Keratinocyte (primary cell): ENCODE results near the gene SETD2. TPM values are rescaled to one million over a fixed set of nuclear protein-coding genes. Genes with fewer than 3 reads are reported as not detected.

ENCODE experiments used
- DNase-seq: peaks from one replicate; pipeline ENCODE4 v3.0.0-alpha.2; 2011; ENCODE audit warnings: low read depth, missing footprints, low spot score
- FAIRE-seq: peaks from 2 replicates; lab custom pipeline; 2011; peaks lifted over from hg19 to GRCh38; lab: Jason Lieb, UNC
- H2AFZ ChIP-seq: 2 replicates; pipeline ENCODE4 v1.6.0; 2012; ENCODE audit warnings: low read length, control low read depth, inconsistent platforms; ENCODE audit not compliant: control insufficient read depth
- H3K27ac ChIP-seq: 2 replicates; pipeline ENCODE4 v1.5.1; 2011; ENCODE audit warnings: low read length; ENCODE audit not compliant: control insufficient read depth, insufficient read depth
- H3K27me3 ChIP-seq: 3 replicates; pipeline ENCODE4 v1.6.0; 2011; ENCODE audit warnings: low read length; ENCODE audit not compliant: control insufficient read depth, insufficient read depth; ENCODE audit errors: extremely low read depth
- H3K36me3 ChIP-seq, 2 experiments: 2 replicates in 1 of 2; 3 replicates in 1 of 2; pipeline ENCODE4 v1.5.1; 2011; ENCODE audit warnings: low read length in 2 of 2, mild to moderate bottlenecking in 1 of 2; ENCODE audit not compliant: control insufficient read depth in 2 of 2, insufficient read depth in 2 of 2; ENCODE audit errors: extremely low read depth in 1 of 2
- H3K4me1 ChIP-seq: 3 replicates; pipeline ENCODE4 v1.5.1; 2011; ENCODE audit warnings: low read length; ENCODE audit not compliant: control insufficient read depth, insufficient read depth; ENCODE audit errors: extremely low read depth
- H3K4me2 ChIP-seq: 3 replicates; pipeline ENCODE4 v1.6.0; 2011; ENCODE audit warnings: low read depth, low read length; ENCODE audit not compliant: control insufficient read depth, insufficient read depth; ENCODE audit errors: extremely low read depth
- H3K4me3 ChIP-seq, 3 experiments: fragments of 200-600 bp in 1 of 3; sonication (generic) in 1 of 3; 2 replicates in 2 of 3; 3 replicates in 1 of 3; pipeline ENCODE4 v1.5.1; 2011 to 2016; ENCODE audit warnings: low read length in 3 of 3, mild to moderate bottlenecking in 3 of 3, control low read depth in 2 of 3, inconsistent platforms in 1 of 3, low read depth in 1 of 3, mixed read lengths in 1 of 3, mixed run types in 1 of 3, moderate library complexity in 1 of 3; ENCODE audit not compliant: control insufficient read depth in 2 of 3, insufficient read depth in 2 of 3; ENCODE audit errors: extremely low read depth in 1 of 3
- H3K79me2 ChIP-seq: 2 replicates; pipeline ENCODE4 v1.6.0; 2012; ENCODE audit warnings: low read length; ENCODE audit not compliant: control insufficient read depth, insufficient read depth
- H3K9ac ChIP-seq: 3 replicates; pipeline ENCODE4 v1.6.0; 2011; ENCODE audit warnings: low read length; ENCODE audit not compliant: control insufficient read depth, insufficient read depth; ENCODE audit errors: extremely low read depth
- H3K9me1 ChIP-seq: 3 replicates; pipeline ENCODE4 v1.6.0; 2011; ENCODE audit warnings: low read length; ENCODE audit not compliant: control insufficient read depth, insufficient read depth; ENCODE audit errors: extremely low read depth
- H3K9me3 ChIP-seq: 2 replicates; pipeline ENCODE4 v1.5.1; 2012; ENCODE audit warnings: low read depth, low read length; ENCODE audit not compliant: control insufficient read depth
- H4K20me1 ChIP-seq: 3 replicates; pipeline ENCODE4 v1.6.0; 2011; ENCODE audit warnings: low read length; ENCODE audit not compliant: control insufficient read depth, insufficient read depth; ENCODE audit errors: extremely low read depth
- EZH2 ChIP-seq: IDR thresholded peaks from one replicate; pipeline ENCODE4 v1.6.1; 2012; ENCODE audit warnings: inconsistent platforms, mild to moderate bottlenecking, low read length, moderate library complexity
- dilution Hi-C: fragments of 300-500 bp; cut with MboI; formaldehyde crosslinking; loops from one replicate; pipeline ENCODE4 v1.7.0; 2020; ENCODE audit warnings: low sequenced_read_pairs; ENCODE audit not compliant: extremely low pct_ligation_motif_present
- polyA plus RNA-seq, 5 experiments: library from polyadenylated mRNA; depleted of rRNA in 3 of 5; stranded (reverse) in 3 of 5; stranded (forward) in 1 of 5; unstranded in 1 of 5; fragments of >200 nt; gene quantifications; 1 replicate in 1 of 5; 2 replicates in 3 of 5; 3 replicates in 1 of 5; pipeline versions ENCODE4 v1.2.1 to v1.2.3, GENCODE V29; 2011 to 2012; ENCODE audit warnings: missing spikeins in 2 of 5, low read depth in 1 of 5, low replicate concordance in 1 of 5
- TF ChIP-seq, protein P1 (sequence below), 3 experiments: IDR thresholded peaks in 1 of 3; conservative IDR thresholded peaks in 1 of 3; optimal IDR thresholded peaks in 1 of 3; 2 replicates in 2 of 3; 3 replicates in 1 of 3; pipeline versions ENCODE3 to v1.5.1; 2011; ENCODE audit warnings: low read length in 3 of 3, mild to moderate bottlenecking in 3 of 3, moderate library complexity in 2 of 3, control low read depth in 1 of 3, inconsistent platforms in 1 of 3; ENCODE audit not compliant: insufficient read depth in 2 of 3; ENCODE audit errors: extremely low read depth in 1 of 3

SETD2 gene
- polyA plus RNA-seq, 1 donor (not counting 4 experiments of a cell fraction or from before 2014, with no cell fraction given) = 23.3 TPM

GRCh38 chr3:46977811-46978195, 186.1 kb downstream of the SETD2 start:
- H3K36me3 ChIP-seq = peaks cover 2 to 4% of the 10 kb centered on the region in 2 experiments
- no peak overlapping the region for H3K9ac ChIP-seq
- DNase-seq (no peak), FAIRE-seq (no peak)
- H3K4me3 ChIP-seq = no peak overlapping the region
- peaks cover 47% of the 10 kb centered on the region for H3K79me2 ChIP-seq
- H3K4me2 ChIP-seq = no peak overlapping the region
- peaks cover 46% of the 10 kb centered on the region for H3K4me1 ChIP-seq
- H3K27me3 ChIP-seq = no peaks in the 10 kb centered on the region
- dilution Hi-C loops = no loop called here
- H3K27ac ChIP-seq = no peak overlapping the region
- H2AFZ ChIP-seq = no peak overlapping the region
- TF ChIP-seq, protein P1, sequence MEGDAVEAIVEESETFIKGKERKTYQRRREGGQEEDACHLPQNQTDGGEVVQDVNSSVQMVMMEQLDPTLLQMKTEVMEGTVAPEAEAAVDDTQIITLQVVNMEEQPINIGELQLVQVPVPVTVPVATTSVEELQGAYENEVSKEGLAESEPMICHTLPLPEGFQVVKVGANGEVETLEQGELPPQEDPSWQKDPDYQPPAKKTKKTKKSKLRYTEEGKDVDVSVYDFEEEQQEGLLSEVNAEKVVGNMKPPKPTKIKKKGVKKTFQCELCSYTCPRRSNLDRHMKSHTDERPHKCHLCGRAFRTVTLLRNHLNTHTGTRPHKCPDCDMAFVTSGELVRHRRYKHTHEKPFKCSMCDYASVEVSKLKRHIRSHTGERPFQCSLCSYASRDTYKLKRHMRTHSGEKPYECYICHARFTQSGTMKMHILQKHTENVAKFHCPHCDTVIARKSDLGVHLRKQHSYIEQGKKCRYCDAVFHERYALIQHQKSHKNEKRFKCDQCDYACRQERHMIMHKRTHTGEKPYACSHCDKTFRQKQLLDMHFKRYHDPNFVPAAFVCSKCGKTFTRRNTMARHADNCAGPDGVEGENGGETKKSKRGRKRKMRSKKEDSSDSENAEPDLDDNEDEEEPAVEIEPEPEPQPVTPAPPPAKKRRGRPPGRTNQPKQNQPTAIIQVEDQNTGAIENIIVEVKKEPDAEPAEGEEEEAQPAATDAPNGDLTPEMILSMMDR (optimal IDR thresholded peaks at IDR 0.05 in 1 of 3, IDR thresholded peaks at IDR 0.05 in 1 of 3, conservative IDR thresholded peaks at IDR 0.05 in 1 of 3; ENCODE audit: extremely low read depth in 1 of 3, insufficient read depth in 2 of 3, low read length in 3 of 3) = no peak
- no peak for TF ChIP-seq EZH2
- no peaks in the 10 kb centered on the region for H3K9me3 ChIP-seq
- H3K9me1 ChIP-seq = no peaks in the 10 kb centered on the region
- H4K20me1 ChIP-seq = peaks cover 3% of the 10 kb centered on the region

DNA sequence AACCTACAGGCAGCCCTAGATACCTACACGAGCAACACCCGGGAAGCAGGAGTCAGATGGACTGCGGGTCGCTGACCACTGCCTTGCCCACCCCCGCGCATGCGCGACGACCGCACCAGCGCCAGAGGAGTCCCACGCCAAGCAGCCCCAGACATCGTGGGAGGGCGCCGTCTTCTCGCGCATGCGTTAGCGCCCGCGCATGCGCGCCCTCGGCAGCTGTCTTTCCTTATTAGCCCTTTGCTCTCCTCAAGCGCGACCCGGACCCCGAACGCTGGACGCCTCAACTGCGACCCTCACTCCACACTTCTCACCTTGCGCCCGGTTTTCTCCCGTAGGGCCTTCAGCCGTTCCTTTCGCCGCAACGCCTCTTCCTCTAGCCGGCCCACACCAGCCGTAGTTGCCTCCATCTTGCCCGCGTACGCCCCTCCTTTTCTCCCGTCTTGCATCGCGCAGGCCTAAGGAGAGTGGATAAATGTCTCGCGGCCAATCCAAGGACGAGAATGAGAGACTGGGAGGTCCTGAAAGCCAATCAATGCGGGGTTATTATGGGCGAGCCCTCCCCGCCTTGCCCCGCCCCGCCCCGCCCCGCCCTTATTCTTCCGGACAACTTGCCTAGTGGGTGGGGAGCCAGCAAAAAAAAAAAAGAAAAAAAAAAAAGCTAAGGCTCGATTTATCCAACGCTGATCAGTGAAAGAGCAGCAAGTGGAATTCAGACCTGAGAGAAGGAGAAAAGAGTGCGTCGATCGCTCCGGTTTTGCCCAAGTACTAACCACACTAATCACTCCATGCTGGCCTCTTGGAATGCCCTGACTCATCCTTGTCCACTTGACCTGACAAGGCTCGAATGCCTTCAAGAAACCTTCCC, 187.4 kb downstream of the SETD2 start, which contains the start of gene CCDC12:
Gene CCDC12 (minus strand): TSS at position 420 of the 865 bp plus-strand sequence. CDS start 13 bp downstream, at position 407.
- Histone ChIP-seq H3K27me3 (no peaks in the 10 kb centered on the region), H3K4me3 (peak within 1 kb of the TSS; percentile 91 to 95 (median 94)), H3K9me1 (no peaks in the 10 kb centered on the region), H3K9ac (peak within 1 kb of the TSS; percentile 100), H3K9me3 (no peaks in the 10 kb centered on the region), H3K4me1 (peaks cover 34% of the 10 kb centered on the region), H3K79me2 (peaks cover 51% of the 10 kb centered on the region), H4K20me1 (peaks cover 9% of the 10 kb centered on the region), H3K27ac (peak within 1 kb of the TSS; percentile 99), H2AFZ (peak within 1 kb of the TSS; percentile 98), H3K4me2 (peak within 1 kb of the TSS; percentile 62), H3K36me3 (peaks cover 2 to 5% of the 10 kb centered on the region in 2 experiments)
- no peak for TF ChIP-seq EZH2
- TF ChIP-seq, protein P1 (optimal IDR thresholded peaks at IDR 0.05 in 1 of 3, IDR thresholded peaks at IDR 0.05 in 1 of 3, conservative IDR thresholded peaks at IDR 0.05 in 1 of 3; ENCODE audit: extremely low read depth in 1 of 3, insufficient read depth in 2 of 3, low read length in 3 of 3) = no peak
- FAIRE-seq (peak; percentile 26), DNase-seq (peak; percentile 95)
- dilution Hi-C loops = no loop called here
